Smooth muscle cell (in vitro differentiated cells): ENCODE results near the gene PKD1L1. TPM values are rescaled to one million over a fixed set of nuclear protein-coding genes. Genes with fewer than 3 reads are reported as not detected.

Experiments used
- DNase-seq: peaks from one replicate; lab custom pipeline; 2025; ENCODE audit not compliant: unreplicated experiment; lab: John Stamatoyannopoulos, UW
- H2AFZ ChIP-seq: fragments of 200-600 bp; sonication (generic); 2 replicates; pipeline ENCODE4 v1.6.0; 2016; ENCODE audit warnings: antibody characterized with exemption, low read depth, mild to moderate bottlenecking
- H3F3A ChIP-seq: fragments of 200-600 bp; sonication (generic); 2 replicates; pipeline ENCODE4 v1.6.0; 2017; ENCODE audit warnings: antibody characterized with exemption, low read depth
- H3K27ac ChIP-seq: fragments of 200-600 bp; sonication (generic); 2 replicates; pipeline ENCODE4 v1.5.1; 2016; ENCODE audit warnings: low read depth, mild to moderate bottlenecking
- H3K27me3 ChIP-seq: fragments of 200-600 bp; sonication (generic); 2 replicates; pipeline ENCODE4 v1.6.1; 2016; ENCODE audit warnings: low read depth, mild to moderate bottlenecking
- H3K36me3 ChIP-seq: fragments of 200-600 bp; sonication (generic); 2 replicates; pipeline ENCODE4 v1.5.1; 2016; ENCODE audit warnings: low read depth
- H3K4me1 ChIP-seq: fragments of 200-600 bp; sonication (generic); 2 replicates; pipeline ENCODE4 v1.5.1; 2016; ENCODE audit warnings: low read depth
- H3K4me2 ChIP-seq: fragments of 200-600 bp; sonication (generic); 2 replicates; pipeline ENCODE4 v1.6.0; 2016; ENCODE audit warnings: mild to moderate bottlenecking
- H3K4me3 ChIP-seq: fragments of 200-600 bp; sonication (generic); 2 replicates; pipeline ENCODE4 v1.5.1; 2016; ENCODE audit warnings: mild to moderate bottlenecking
- H3K79me2 ChIP-seq: fragments of 200-600 bp; sonication (generic); 2 replicates; pipeline ENCODE4 v1.6.0; 2016; ENCODE audit warnings: low read depth, mild to moderate bottlenecking
- H3K9ac ChIP-seq: fragments of 200-600 bp; sonication (generic); 2 replicates; pipeline ENCODE4 v1.6.0; 2016; ENCODE audit warnings: low read depth
- H3K9me3 ChIP-seq: fragments of 200-600 bp; sonication (generic); replicated peaks from 2 replicates; pipeline ENCODE4 v1.5.1; 2016; ENCODE audit warnings: low read depth
- H4K20me1 ChIP-seq: fragments of 200-600 bp; sonication (generic); 2 replicates; pipeline ENCODE4 v1.6.0; 2016; ENCODE audit warnings: low read depth
- WGBS: methylation state at CpG from one replicate; pipeline ENCODE4 v1.1.7; 2016; ENCODE audit warnings: low lambda C conversion rate; 5-methylcytosine and 5-hydroxymethylcytosine counted together
- polyA plus RNA-seq: library from polyadenylated mRNA; unstranded; fragments of >200 nt; fragmentation: Nextera tagmentation; extraction: Ambion mirVana; gene quantifications from 2 replicates; pipeline ENCODE4 v1.2.1, GENCODE V29; 2016
- total RNA-seq: library from RNA; depleted of rRNA; stranded (reverse); fragments of >200 nt; gene quantifications from 2 replicates; pipeline ENCODE4 v1.2.3, GENCODE V29; 2014
- TF ChIP-seq, protein P1 (sequence below): fragments of 200-600 bp; sonication (generic); IDR thresholded peaks from 2 replicates; pipeline ENCODE4 v1.5.1; 2017; ENCODE audit warnings: borderline replicate concordance, mild to moderate bottlenecking, antibody characterized with exemption; ENCODE audit not compliant: insufficient read depth, poor library complexity, severe bottlenecking

Gene PKD1L1
- total and polyA plus RNA-seq, 2 experiments from 2014 or later = 0.04 to 0.06 TPM

DNA sequence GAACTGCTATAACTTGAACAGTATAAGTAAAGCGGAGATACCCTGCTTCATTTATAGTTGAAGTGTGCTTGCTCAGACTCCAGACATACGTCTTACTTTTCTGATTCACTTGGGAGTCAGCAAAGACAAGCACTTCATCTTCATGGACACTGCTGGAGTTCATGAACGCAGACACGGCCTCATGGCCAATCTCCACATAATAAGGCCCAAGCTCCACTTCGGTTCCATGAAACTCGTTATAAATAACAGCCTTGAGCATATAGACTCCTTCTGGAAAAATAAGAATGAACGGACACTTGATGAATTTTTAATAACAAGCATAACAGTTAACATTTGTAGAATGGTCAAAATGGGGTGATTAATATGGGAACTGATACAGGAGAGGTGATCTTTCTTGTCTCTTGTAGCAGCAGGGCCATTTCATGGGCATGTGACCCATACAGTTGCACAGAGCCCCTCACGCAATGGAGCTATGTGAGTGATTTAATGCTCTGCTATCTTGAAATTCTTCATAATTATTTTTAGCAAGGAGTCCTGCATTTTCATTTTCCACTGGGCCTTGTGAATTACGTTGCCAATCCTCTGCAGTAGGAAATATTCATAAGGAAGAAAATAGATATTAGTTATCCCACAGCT is 40.2 kb downstream of the PKD1L1 start:
- Histone ChIP-seq H3K79me2 (no peaks in the 10 kb centered on the region), H3F3A (no peaks in the 10 kb centered on the region), H3K9ac (no peak overlapping the region), H3K36me3 (no peaks in the 10 kb centered on the region), H3K27ac (no peak overlapping the region), H4K20me1 (no peaks in the 10 kb centered on the region), H2AFZ (no peak overlapping the region), H3K4me2 (no peak overlapping the region), H3K4me1 (peaks cover 14% of the 10 kb centered on the region), H3K27me3 (no peaks in the 10 kb centered on the region), H3K9me3 (no peaks in the 10 kb centered on the region), H3K4me3 (no peak overlapping the region)
- DNase-seq = no peak
- 96% methylated on average over 9 of the region's 9 CpGs for WGBS
- TF ChIP-seq, protein P1, sequence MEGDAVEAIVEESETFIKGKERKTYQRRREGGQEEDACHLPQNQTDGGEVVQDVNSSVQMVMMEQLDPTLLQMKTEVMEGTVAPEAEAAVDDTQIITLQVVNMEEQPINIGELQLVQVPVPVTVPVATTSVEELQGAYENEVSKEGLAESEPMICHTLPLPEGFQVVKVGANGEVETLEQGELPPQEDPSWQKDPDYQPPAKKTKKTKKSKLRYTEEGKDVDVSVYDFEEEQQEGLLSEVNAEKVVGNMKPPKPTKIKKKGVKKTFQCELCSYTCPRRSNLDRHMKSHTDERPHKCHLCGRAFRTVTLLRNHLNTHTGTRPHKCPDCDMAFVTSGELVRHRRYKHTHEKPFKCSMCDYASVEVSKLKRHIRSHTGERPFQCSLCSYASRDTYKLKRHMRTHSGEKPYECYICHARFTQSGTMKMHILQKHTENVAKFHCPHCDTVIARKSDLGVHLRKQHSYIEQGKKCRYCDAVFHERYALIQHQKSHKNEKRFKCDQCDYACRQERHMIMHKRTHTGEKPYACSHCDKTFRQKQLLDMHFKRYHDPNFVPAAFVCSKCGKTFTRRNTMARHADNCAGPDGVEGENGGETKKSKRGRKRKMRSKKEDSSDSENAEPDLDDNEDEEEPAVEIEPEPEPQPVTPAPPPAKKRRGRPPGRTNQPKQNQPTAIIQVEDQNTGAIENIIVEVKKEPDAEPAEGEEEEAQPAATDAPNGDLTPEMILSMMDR = no peak

GRCh38 chr7:47906883-47907282 is 41.4 kb downstream of the PKD1L1 start:
- Histone ChIP-seq H3K4me2 (no peak overlapping the region), H3K4me3 (no peak overlapping the region), H3K27me3 (no peaks in the 10 kb centered on the region), H3K79me2 (no peaks in the 10 kb centered on the region), H3F3A (no peaks in the 10 kb centered on the region), H2AFZ (no peak overlapping the region), H3K9me3 (no peaks in the 10 kb centered on the region), H3K36me3 (no peaks in the 10 kb centered on the region), H3K27ac (no peak overlapping the region), H3K4me1 (peaks cover 14% of the 10 kb centered on the region), H3K9ac (no peak overlapping the region), H4K20me1 (no peaks in the 10 kb centered on the region)
- no peak for DNase-seq
- WGBS = 91% methylated on average over 3 of the region's 3 CpGs
- TF ChIP-seq, protein P1 = no peak

DNA sequence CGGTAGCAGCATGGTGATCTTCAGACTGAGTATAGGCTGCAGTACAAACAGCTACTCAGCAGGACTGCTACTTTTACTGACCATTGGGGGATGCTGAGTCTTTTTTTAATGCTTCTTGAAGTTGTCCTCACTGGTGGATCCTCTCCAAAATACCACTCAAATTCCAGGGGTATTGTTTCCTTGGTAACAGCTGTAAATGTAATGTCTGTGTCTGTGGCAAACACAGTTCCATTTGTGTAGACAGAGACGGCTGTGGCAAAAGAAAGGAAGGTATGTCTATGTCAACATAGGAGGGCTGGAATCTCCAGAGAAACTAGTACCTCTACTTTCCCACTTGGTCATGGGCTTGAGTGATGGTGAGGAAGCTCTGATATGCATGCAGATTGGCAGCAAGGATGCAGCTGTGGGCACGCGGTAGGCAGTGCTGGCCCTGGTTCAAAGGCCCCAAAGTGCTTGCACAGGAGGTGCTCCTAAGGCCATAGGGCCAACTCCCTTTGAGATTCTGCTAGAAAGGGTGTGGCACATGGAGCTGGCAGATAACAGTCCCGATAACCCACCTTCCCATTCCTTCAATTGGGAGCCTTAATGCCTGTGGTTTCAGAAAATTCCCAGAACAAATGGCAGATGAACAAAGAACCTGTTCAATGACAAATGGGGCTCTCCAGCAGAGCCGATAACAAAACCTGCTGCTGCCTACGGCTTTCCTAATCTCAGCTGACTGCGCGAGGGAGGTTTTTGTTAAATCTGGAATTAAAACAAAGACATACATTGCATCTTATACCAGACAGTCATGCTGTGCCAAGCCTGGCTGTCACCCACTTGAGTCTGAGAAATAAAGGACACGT is 43.0 kb downstream of the PKD1L1 start:
- H3F3A ChIP-seq = no peaks in the 10 kb centered on the region

More for the DNA sequence above, 43.0 kb downstream of the PKD1L1 start:
- Histone ChIP-seq H3K9ac (no peak overlapping the region), H2AFZ (no peak overlapping the region), H3K4me2 (no peak overlapping the region), H3K4me3 (no peak overlapping the region), H4K20me1 (no peaks in the 10 kb centered on the region), H3K79me2 (no peaks in the 10 kb centered on the region), H3K4me1 (peaks cover 14% of the 10 kb centered on the region), H3K9me3 (no peaks in the 10 kb centered on the region), H3K36me3 (no peaks in the 10 kb centered on the region), H3K27ac (no peak overlapping the region), H3K27me3 (no peaks in the 10 kb centered on the region)
- no peak for DNase-seq
- TF ChIP-seq, protein P1 = no peak
- 82% methylated on average over 10 of the region's 10 CpGs for WGBS
